BLaER1 treated with 17β-estradiol and CSF1 and Interleukin-3, amounts not matched to agents 10 nM and 100 nM (cell line): ENCODE measurements around the gene TBC1D20.
"Not testable (repeated sequence)": the region's sequence is repeated elsewhere in the genome, so short reads cannot be mapped to it uniquely, and the experiment has no call there.

Source experiments
- H3K27ac ChIP-seq, 11 experiments: shearing (Covaris generic); formaldehyde crosslinking; 2 replicates each; pipeline ENCODE4 v1.8.1; 2022
- H3K27me3 ChIP-seq, 11 experiments: shearing (Covaris generic); formaldehyde crosslinking; 2 replicates each; pipeline ENCODE4 v1.8.1; 2022
- H3K36me3 ChIP-seq, 11 experiments: shearing (Covaris generic); formaldehyde crosslinking; 2 replicates each; pipeline ENCODE4 v1.8.1; 2022
- H3K4me1 ChIP-seq, 10 experiments: shearing (Covaris generic); formaldehyde crosslinking; 2 replicates each; pipeline ENCODE4 v1.8.1; 2022
- H3K4me2 ChIP-seq, 11 experiments: shearing (Covaris generic); formaldehyde crosslinking; 2 replicates each; pipeline ENCODE4 v1.8.1; 2022
- H3K4me3 ChIP-seq, 10 experiments: shearing (Covaris generic); formaldehyde crosslinking; 2 replicates each; pipeline ENCODE4 v1.8.1; 2022
- H3K9ac ChIP-seq, 11 experiments: shearing (Covaris generic); formaldehyde crosslinking; 2 replicates each; pipeline ENCODE4 v1.8.1; 2022
- H3K9me3 ChIP-seq, 11 experiments: shearing (Covaris generic); formaldehyde crosslinking; replicated peaks in 1 of 11; 2 replicates each; pipeline ENCODE4 v1.8.1; 2022
- H4K20me1 ChIP-seq, 11 experiments: shearing (Covaris generic); formaldehyde crosslinking; 2 replicates each; pipeline ENCODE4 v1.8.1; 2022
- Cebpa-rat ChIP-seq, 11 experiments: shearing (Covaris generic); IDR thresholded peaks; 2 replicates each; pipeline ENCODE4 v1.8.1; 2022

The TBC1D20 gene

GRCh38 chr20:478949-479429 is 16.7 kb upstream of the TBC1D20 start:
- H4K20me1 ChIP-seq = peaks cover 15 to 54% (median 38%) of the 10 kb centered on the region in 11 experiments; a peak in 20 of 22 replicates
- no peak overlapping the region for H3K4me3 ChIP-seq
- H3K9ac ChIP-seq = no peak overlapping the region
- no peak overlapping the region for H3K27ac ChIP-seq
- H3K36me3 ChIP-seq = peaks cover 81 to 96% (median 87%) of the 10 kb centered on the region in 11 experiments
- H3K9me3 ChIP-seq = peaks cover 0 to 7% (median 3%) of the 10 kb centered on the region in 11 experiments; a peak in 16 of 22 replicates
- H3K4me1 ChIP-seq = 0 out of 20 replicates have a peak, but pooled peaks cover 0 to 5% (median 0%) of the 10 kb centered on the region in 10 experiments
- H3K4me2 ChIP-seq = no peak overlapping the region
- no peaks in the 10 kb centered on the region for H3K27me3 ChIP-seq
- no peak for TF ChIP-seq Cebpa-rat (IDR thresholded peaks at IDR 0.05)

GRCh38 chr20:478010-478948 is 15.9 kb upstream of the TBC1D20 start:
- peaks cover 5 to 14% (median 10%) of the 10 kb centered on the region in 11 experiments for H3K9me3 ChIP-seq
- no peaks in the 10 kb centered on the region for H3K27me3 ChIP-seq
- H3K27ac ChIP-seq = no peak overlapping the region
- no peak overlapping the region; a peak in 2 of 22 replicates for H3K9ac ChIP-seq
- H3K4me2 ChIP-seq = no peak overlapping the region
- no peak overlapping the region for H3K4me3 ChIP-seq
- 0 out of 20 replicates have a peak, but pooled peaks cover 0 to 5% (median 0%) of the 10 kb centered on the region in 10 experiments for H3K4me1 ChIP-seq
- TF ChIP-seq Cebpa-rat (IDR thresholded peaks at IDR 0.05) = no peak
- peaks cover 81 to 96% (median 87%) of the 10 kb centered on the region in 11 experiments for H3K36me3 ChIP-seq
- peaks cover 15 to 50% (median 36%) of the 10 kb centered on the region in 11 experiments; a peak in 20 of 22 replicates for H4K20me1 ChIP-seq

GRCh38 chr20:476561-477249 is 14.4 kb upstream of the TBC1D20 start:
- H3K4me3 ChIP-seq, H3K4me2 ChIP-seq, H3K9ac ChIP-seq, H3K27me3 ChIP-seq, H3K4me1 ChIP-seq, H3K27ac ChIP-seq: not testable (repeated sequence)
- Histone ChIP-seq H3K9me3 (peaks cover 17 to 30% (median 25%) of the 10 kb centered on the region in 11 experiments), H4K20me1 (peaks cover 10 to 35% (median 30%) of the 10 kb centered on the region in 11 experiments; a peak in 20 of 22 replicates), H3K36me3 (peaks cover 73 to 95% (median 82%) of the 10 kb centered on the region in 11 experiments)

- no peak overlapping the region for H3K9ac ChIP-seq
- H3K27me3 ChIP-seq = no peaks in the 10 kb centered on the region
- H3K4me1 ChIP-seq = 0 out of 20 replicates have a peak, but pooled peaks cover 0 to 5% (median 0%) of the 10 kb centered on the region in 10 experiments
- H3K36me3 ChIP-seq = peaks cover 63 to 87% (median 74%) of the 10 kb centered on the region in 11 experiments
- H3K9me3 ChIP-seq = peaks cover 27 to 40% (median 35%) of the 10 kb centered on the region in 11 experiments
- H4K20me1 ChIP-seq = peaks cover 10 to 28% (median 24%) of the 10 kb centered on the region in 11 experiments; a peak in 20 of 22 replicates
- H3K4me2 ChIP-seq = no peak overlapping the region
- H3K4me3 ChIP-seq = no peak overlapping the region
- no peak for TF ChIP-seq Cebpa-rat (IDR thresholded peaks at IDR 0.05)
- no peak overlapping the region for H3K27ac ChIP-seq
Observed at GRCh38 chr20:475463-476357, 13.4 kb upstream of the TBC1D20 start.

GRCh38 chr20:474581-474980 is 12.2 kb upstream of the TBC1D20 start:
- H3K4me2 ChIP-seq = no peak overlapping the region
- peaks cover 10 to 17% (median 14%) of the 10 kb centered on the region in 11 experiments; a peak in 20 of 22 replicates for H4K20me1 ChIP-seq
- no peaks in the 10 kb centered on the region for H3K27me3 ChIP-seq
- no peak overlapping the region for H3K4me3 ChIP-seq
- H3K27ac ChIP-seq = no peak overlapping the region
- no peak overlapping the region for H3K9ac ChIP-seq
- H3K9me3 ChIP-seq = peaks cover 39 to 51% (median 47%) of the 10 kb centered on the region in 11 experiments
- TF ChIP-seq Cebpa-rat (IDR thresholded peaks at IDR 0.05) = no peak
- peaks cover 52 to 76% (median 67%) of the 10 kb centered on the region in 11 experiments for H3K36me3 ChIP-seq
- H3K4me1 ChIP-seq = 0 out of 20 replicates have a peak, but pooled peaks cover 0 to 5% (median 0%) of the 10 kb centered on the region in 10 experiments

- H3K4me1 ChIP-seq = no peaks in the 10 kb centered on the region
- peaks cover 43 to 65% (median 58%) of the 10 kb centered on the region in 11 experiments for H3K36me3 ChIP-seq
- peaks cover 0 to under 1% (median 0%) of the 10 kb centered on the region in 11 experiments; a peak in 1 of 22 replicates for H4K20me1 ChIP-seq
- H3K27me3 ChIP-seq = no peaks in the 10 kb centered on the region
- H3K27ac ChIP-seq = no peak overlapping the region
- no peak overlapping the region for H3K9ac ChIP-seq
- no peak for TF ChIP-seq Cebpa-rat (IDR thresholded peaks at IDR 0.05)
- H3K4me2 ChIP-seq = no peak overlapping the region
- H3K4me3 ChIP-seq = no peak overlapping the region
- peaks cover 55 to 68% (median 64%) of the 10 kb centered on the region in 11 experiments for H3K9me3 ChIP-seq
Observed at GRCh38 chr20:472889-473292, 10.6 kb upstream of the TBC1D20 start.

- H3K9ac ChIP-seq = no peak overlapping the region
- no peak overlapping the region for H3K27ac ChIP-seq
- H3K4me3 ChIP-seq = no peak overlapping the region
- H4K20me1 ChIP-seq = no peaks in the 10 kb centered on the region
- no peak for TF ChIP-seq Cebpa-rat (IDR thresholded peaks at IDR 0.05)
- peaks cover 37 to 59% (median 52%) of the 10 kb centered on the region in 11 experiments for H3K36me3 ChIP-seq
- H3K27me3 ChIP-seq = no peaks in the 10 kb centered on the region
- no peaks in the 10 kb centered on the region for H3K4me1 ChIP-seq
- peaks cover 61 to 74% (median 70%) of the 10 kb centered on the region in 11 experiments for H3K9me3 ChIP-seq
- no peak overlapping the region for H3K4me2 ChIP-seq
Observed at GRCh38 chr20:472137-472846, 10.0 kb upstream of the TBC1D20 start.
